Psoas muscle (tissue), 8 donors: ENCODE measurements around the gene NMU. TPM values are rescaled to one million over a fixed set of nuclear protein-coding genes. Genes with fewer than 3 reads are reported as not detected.

ENCODE experiments used
- ATAC-seq, 4 donors: fragments of 200-7000 bp; cut with Tn5 transposase; one replicate each; pipeline ENCODE4 v1.9.1; 2020; ENCODE audit warnings: moderate library complexity in 3 of 4, mild to moderate bottlenecking in 2 of 4
- DNase-seq, 2 donors: peaks; one replicate each; pipeline ENCODE4 v3.0.0-alpha.2; 2020
- H3K27ac ChIP-seq: fragments of 200-600 bp; one replicate; pipeline ENCODE4 v1.8.0; 2022
- H3K27me3 ChIP-seq, 3 donors: fragments of 200-600 bp in 1 of 3; one replicate each; pipeline versions ENCODE4 v1.6.1 to v1.8.0; 2013 to 2022; ENCODE audit warnings: low read length in 2 of 3, mild to moderate bottlenecking in 2 of 3, moderate library complexity in 1 of 3; ENCODE audit not compliant: insufficient read depth in 3 of 3
- H3K36me3 ChIP-seq, 2 donors: fragments of 200-600 bp in 1 of 2; one replicate each; pipeline versions ENCODE4 v1.6.1 to v1.8.0; 2013 to 2022; ENCODE audit warnings: low read depth in 1 of 2, mild to moderate bottlenecking in 1 of 2, moderate library complexity in 1 of 2; ENCODE audit not compliant: insufficient read depth in 1 of 2
- H3K4me1 ChIP-seq: fragments of 200-600 bp; one replicate; pipeline ENCODE4 v1.8.0; 2022
- H3K4me3 ChIP-seq: fragments of 200-600 bp; one replicate; pipeline ENCODE4 v1.8.0; 2022; ENCODE audit warnings: mild to moderate bottlenecking
- H3K9me3 ChIP-seq: fragments of 200-600 bp; one replicate; pipeline ENCODE4 v1.8.0; 2022
- WGBS, 3 donors: extraction: QIAGEN DNeasy Blood & Tissue Kit; methylation state at CpG; one replicate each; pipeline versions ENCODE4 v1.1.6 to v1.1.7; 2013; 5-methylcytosine and 5-hydroxymethylcytosine counted together
- intact Hi-C, 2 donors: fragments of 100-400 bp; cut with DNase I; formaldehyde crosslinking; loops; one replicate each; pipeline versions ENCODE4 v1.11.0 to v1.14.2; 2022
- polyA plus RNA-seq, 3 donors: library from polyadenylated mRNA; stranded (reverse); fragments of 200-250 nt; gene quantifications; one replicate each; pipeline ENCODE4 v1.2.3, GENCODE V29; 2013
- total RNA-seq, 4 donors: library from RNA; stranded (reverse); fragmentation: NEBNext Ultra II Directional in 2 of 4; extraction: Animal tissue kit (Norgen Biotek cat#: 25700) in 2 of 4; gene quantifications; one replicate each; pipeline versions ENCODE4 v1.2.1 to v1.2.4, GENCODE V29; 2021 to 2023
- TF ChIP-seq, protein P1 (sequence below): fragments of 200-600 bp; IDR thresholded peaks from one replicate; pipeline ENCODE4 v1.8.0; 2022; ENCODE audit warnings: antibody characterized with exemption
- donor health status: healthy with polysubstance abuse.
- donor health status: DM: no; HTN: no; CAD: no; lungs with moderate emphysema.
- donor health status: Bipolar disorder and iron deficiency.
- donor health status: healthy.
- donor health status: DM: yes; HTN: yes; CAD: no.
- donor health status: DM: no; HTN: no; CAD: no.
- donor health status: DM: no; HTN: no; CAD: no.
- donor health status: DM: yes; HTN: yes; CAD: no.

Gene NMU
- total and polyA plus RNA-seq, 7 donors = not detected

DNA sequence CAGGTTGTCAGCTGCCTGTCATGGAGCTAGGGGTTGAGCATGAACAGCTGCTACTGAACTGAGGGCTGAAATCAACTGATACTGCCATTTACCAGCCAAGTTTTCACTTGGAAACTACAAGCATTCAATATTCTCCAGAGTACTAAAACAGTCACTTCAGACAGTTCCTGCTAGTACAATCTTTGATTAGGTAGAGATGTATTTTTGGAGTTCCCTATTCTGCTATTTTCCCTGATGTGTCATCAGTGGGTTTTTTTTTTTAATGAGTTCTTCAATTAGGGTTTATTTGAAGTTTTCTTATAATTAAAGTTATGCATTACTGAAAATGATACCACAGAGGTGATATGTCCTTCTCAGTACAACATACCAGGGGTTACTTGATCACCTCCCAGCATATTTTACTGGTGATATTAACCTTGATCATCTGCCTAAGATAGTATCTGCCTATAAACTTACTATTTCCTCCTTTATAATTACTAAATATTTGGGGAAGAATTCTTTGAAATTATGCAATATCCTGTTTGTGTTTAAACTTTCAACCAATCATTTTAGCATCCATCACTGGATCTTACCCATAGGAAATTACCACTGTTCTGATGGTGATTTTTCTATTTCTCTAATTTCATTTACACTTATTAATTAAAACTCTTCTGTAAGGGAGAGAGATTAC, 57.6 kb downstream of the NMU start:
- Histone ChIP-seq H3K9me3 (peaks cover 24% of the 10 kb centered on the region), H3K27ac (no peak overlapping the region), H3K36me3 (no peaks in the 10 kb centered on the region), H3K27me3 (no peaks in the 10 kb centered on the region), H3K4me1 (no peaks in the 10 kb centered on the region), H3K4me3 (no peak overlapping the region)
- ATAC-seq (no peak), DNase-seq (no peak)
- intact Hi-C loops = no loop called here
- TF ChIP-seq, protein P1, sequence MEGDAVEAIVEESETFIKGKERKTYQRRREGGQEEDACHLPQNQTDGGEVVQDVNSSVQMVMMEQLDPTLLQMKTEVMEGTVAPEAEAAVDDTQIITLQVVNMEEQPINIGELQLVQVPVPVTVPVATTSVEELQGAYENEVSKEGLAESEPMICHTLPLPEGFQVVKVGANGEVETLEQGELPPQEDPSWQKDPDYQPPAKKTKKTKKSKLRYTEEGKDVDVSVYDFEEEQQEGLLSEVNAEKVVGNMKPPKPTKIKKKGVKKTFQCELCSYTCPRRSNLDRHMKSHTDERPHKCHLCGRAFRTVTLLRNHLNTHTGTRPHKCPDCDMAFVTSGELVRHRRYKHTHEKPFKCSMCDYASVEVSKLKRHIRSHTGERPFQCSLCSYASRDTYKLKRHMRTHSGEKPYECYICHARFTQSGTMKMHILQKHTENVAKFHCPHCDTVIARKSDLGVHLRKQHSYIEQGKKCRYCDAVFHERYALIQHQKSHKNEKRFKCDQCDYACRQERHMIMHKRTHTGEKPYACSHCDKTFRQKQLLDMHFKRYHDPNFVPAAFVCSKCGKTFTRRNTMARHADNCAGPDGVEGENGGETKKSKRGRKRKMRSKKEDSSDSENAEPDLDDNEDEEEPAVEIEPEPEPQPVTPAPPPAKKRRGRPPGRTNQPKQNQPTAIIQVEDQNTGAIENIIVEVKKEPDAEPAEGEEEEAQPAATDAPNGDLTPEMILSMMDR = no peak

DNA sequence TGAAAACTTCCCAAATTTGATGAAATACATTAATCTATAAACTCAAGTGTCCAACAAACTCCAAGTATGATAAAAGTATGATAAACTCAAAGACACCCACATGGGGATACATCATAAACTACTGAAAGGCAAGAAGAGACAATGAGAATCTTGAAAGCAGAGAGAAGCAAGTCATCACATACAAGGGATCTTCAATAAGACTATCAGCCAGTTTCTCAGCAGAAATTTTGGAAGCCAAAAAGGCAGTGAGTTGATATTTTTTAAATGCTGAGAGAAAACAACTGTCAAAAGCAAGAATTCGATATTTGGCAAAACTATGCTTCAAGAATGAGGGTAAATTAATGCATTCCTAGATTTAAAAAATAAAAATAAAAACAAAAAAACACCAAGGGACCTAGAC, 60.6 kb downstream of the NMU start:
- H3K27ac ChIP-seq = no peak overlapping the region
- H3K36me3 ChIP-seq = no peaks in the 10 kb centered on the region
- peaks cover 21% of the 10 kb centered on the region for H3K9me3 ChIP-seq
- WGBS, 3 donors = 68 to 78% (median 69%) methylated on average over 1 of the region's 1 CpG
- DNase-seq = no peak
- intact Hi-C loops = no loop called here
- no peak overlapping the region for H3K4me3 ChIP-seq
- no peaks in the 10 kb centered on the region for H3K4me1 ChIP-seq
- ATAC-seq = no peak
- TF ChIP-seq, protein P1 = no peak
- H3K27me3 ChIP-seq = no peaks in the 10 kb centered on the region

DNA sequence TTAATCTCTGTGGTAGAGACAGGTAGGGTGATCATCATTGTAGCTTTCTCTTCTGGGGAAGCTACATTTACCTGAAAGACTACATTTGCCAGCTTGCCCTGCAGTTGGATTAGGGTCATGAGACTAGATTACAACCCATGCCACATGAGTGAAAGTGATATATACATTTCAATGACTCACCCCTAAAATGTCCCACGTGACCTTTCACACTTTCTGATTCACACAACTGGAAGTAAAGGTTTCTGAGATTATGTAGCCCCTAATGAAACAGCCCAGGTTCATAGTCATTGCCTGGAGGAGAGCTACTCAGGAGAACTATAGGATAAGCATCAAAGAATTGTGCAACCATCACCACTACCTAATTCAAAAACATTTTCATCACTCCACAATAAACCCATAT, 61.8 kb downstream of the NMU start:
- ATAC-seq (no peak), DNase-seq (no peak)
- intact Hi-C loops = no loop called here
- H3K36me3 ChIP-seq = no peaks in the 10 kb centered on the region
- WGBS, 3 donors = 50 to 60% (median 57%) methylated on average over 1 of the region's 1 CpG
- no peak overlapping the region for H3K4me3 ChIP-seq
- no peak overlapping the region for H3K27ac ChIP-seq
- no peaks in the 10 kb centered on the region for H3K27me3 ChIP-seq
- TF ChIP-seq, protein P1 = no peak
- H3K9me3 ChIP-seq = peaks cover 21% of the 10 kb centered on the region
- H3K4me1 ChIP-seq = no peaks in the 10 kb centered on the region

DNA sequence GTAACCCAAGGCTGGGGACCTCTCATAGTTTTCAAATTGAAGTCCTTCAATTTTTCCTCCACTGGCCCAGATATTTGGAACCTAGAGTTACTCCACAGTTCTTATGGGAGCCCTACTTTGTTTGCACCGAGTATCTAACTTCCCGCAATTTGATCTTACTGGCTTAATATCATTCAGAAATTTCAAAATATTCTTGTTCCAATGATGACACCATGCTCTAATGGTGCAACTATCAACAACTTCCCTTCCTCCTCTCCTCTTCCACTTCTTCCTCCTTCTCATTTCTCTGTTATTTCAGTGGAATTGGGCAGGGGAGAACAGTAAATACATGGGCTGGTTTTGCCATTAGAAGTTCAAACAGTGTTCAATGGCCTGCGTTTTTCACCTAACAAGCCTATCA, 64.3 kb downstream of the NMU start:
- intact Hi-C loops = no loop called here
- TF ChIP-seq, protein P1 = no peak
- H3K9me3 ChIP-seq = peaks cover 18% of the 10 kb centered on the region
- 77 to 79% (median 77%) methylated on average over 3 of the region's 3 CpGs for WGBS, 3 donors
- no peak overlapping the region for H3K4me3 ChIP-seq
- no peaks in the 10 kb centered on the region for H3K4me1 ChIP-seq
- no peaks in the 10 kb centered on the region for H3K27me3 ChIP-seq
- no peak overlapping the region for H3K27ac ChIP-seq
- ATAC-seq (no peak), DNase-seq (no peak)
- H3K36me3 ChIP-seq = no peaks in the 10 kb centered on the region

DNA sequence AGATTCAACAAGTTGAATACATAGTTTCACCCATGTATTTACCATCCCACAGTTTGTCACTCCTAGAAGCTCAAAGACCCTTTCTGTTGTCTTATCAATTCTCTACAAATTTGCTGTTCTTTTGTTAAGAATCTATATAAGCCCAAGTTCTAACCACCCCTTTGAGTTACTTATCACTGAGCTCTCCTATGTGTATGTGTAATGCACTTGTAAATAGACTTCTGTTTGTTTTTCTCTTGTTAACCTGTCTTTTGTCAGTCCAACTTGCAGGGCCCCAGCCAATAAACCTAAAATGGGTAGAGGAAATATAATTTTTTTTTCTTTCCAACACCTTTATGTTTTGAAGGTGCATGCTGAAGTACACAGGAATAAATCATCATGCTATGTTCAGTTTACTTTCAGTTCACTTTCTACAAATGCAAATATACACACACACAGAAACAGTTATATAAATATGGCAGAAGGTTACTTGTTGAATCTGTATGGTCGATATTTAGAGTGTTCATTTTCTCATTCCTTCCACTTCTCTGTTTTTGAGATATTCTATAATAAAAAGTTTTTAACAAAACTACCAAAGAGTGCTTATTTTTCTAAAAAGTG, 67.1 kb downstream of the NMU start:
- intact Hi-C loops = no loop called here
- no peaks in the 10 kb centered on the region for H3K4me1 ChIP-seq
- DNase-seq (no peak), ATAC-seq (no peak)
- TF ChIP-seq, protein P1 = no peak
- H3K9me3 ChIP-seq = no peaks in the 10 kb centered on the region
- WGBS, 3 donors = 89 to 95% (median 90%) methylated on average over 1 of the region's 1 CpG
- H3K27ac ChIP-seq = no peak overlapping the region
- no peaks in the 10 kb centered on the region for H3K36me3 ChIP-seq
- no peaks in the 10 kb centered on the region for H3K27me3 ChIP-seq
- H3K4me3 ChIP-seq = no peak overlapping the region
